ENCODE measurements around the gene AFF3.

AFF3 gene

GRCh38 chr2:99970292-99970868, 172.0 kb downstream of the AFF3 start:
- Histone ChIP-seq H3F3A (ENCODE audit: insufficient read depth, low read length) (no peaks in the 10 kb centered on the region), H3K9ac (ENCODE audit: low read length) (no peak overlapping the region), H3K79me2 (ENCODE audit: insufficient read depth, low read length) (peaks cover 8% of the 10 kb centered on the region; the same call in 1 of the 2 replicates), H2AFZ (ENCODE audit: low read length) (no peak overlapping the region), H3K27ac (ENCODE audit: low read depth, low read length, poor library complexity, severe bottlenecking) (no peak overlapping the region), H3K9me2 (ENCODE audit: low read depth, low read length) (no peaks in the 10 kb centered on the region), H3K4me3 (ENCODE audit: low read depth, low read length, poor library complexity, severe bottlenecking) (no peak overlapping the region), H4K20me1 (ENCODE audit: insufficient read depth, low read length) (no peaks in the 10 kb centered on the region), H3K27me3 (ENCODE audit: insufficient read depth, low read length) (no peaks in the 10 kb centered on the region), H3K9me3 (ENCODE audit: low read length) (no peaks in the 10 kb centered on the region), H3K36me3 (ENCODE audit: insufficient read depth, low read length) (peaks cover 86% of the 10 kb centered on the region), H3K4me2 (ENCODE audit: low read length) (no peak overlapping the region), H3K4me1 (ENCODE audit: insufficient read depth, low read length, severe bottlenecking) (no peaks in the 10 kb centered on the region)
- TF ChIP-seq EZH2 (IDR thresholded peaks at IDR 0.05; ENCODE audit: borderline replicate concordance, low read length) (no peak), CTCF (IDR thresholded peaks at IDR 0.05; ENCODE audit: low read length) (no peak)

GRCh38 chr2:99961196-99961913, 181.0 kb downstream of the AFF3 start:
- Histone ChIP-seq H3K9me3 (ENCODE audit: low read length) (no peaks in the 10 kb centered on the region), H3K27ac (ENCODE audit: low read depth, low read length, poor library complexity, severe bottlenecking) (no peak overlapping the region), H2AFZ (ENCODE audit: low read length) (no peak overlapping the region), H3K9ac (ENCODE audit: low read length) (no peak overlapping the region), H3K9me2 (ENCODE audit: low read depth, low read length) (no peaks in the 10 kb centered on the region), H4K20me1 (ENCODE audit: insufficient read depth, low read length) (no peaks in the 10 kb centered on the region), H3K4me1 (ENCODE audit: insufficient read depth, low read length, severe bottlenecking) (peaks cover 3% of the 10 kb centered on the region), H3K79me2 (ENCODE audit: insufficient read depth, low read length) (peaks cover 40% of the 10 kb centered on the region), H3K4me3 (ENCODE audit: low read depth, low read length, poor library complexity, severe bottlenecking) (no peak overlapping the region), H3K27me3 (ENCODE audit: insufficient read depth, low read length) (no peaks in the 10 kb centered on the region), H3F3A (ENCODE audit: insufficient read depth, low read length) (no peaks in the 10 kb centered on the region), H3K36me3 (ENCODE audit: insufficient read depth, low read length) (peaks cover 69% of the 10 kb centered on the region), H3K4me2 (ENCODE audit: low read length) (no peak overlapping the region)
- TF ChIP-seq CTCF (IDR thresholded peaks at IDR 0.05; ENCODE audit: low read length) (no peak), EZH2 (IDR thresholded peaks at IDR 0.05; ENCODE audit: borderline replicate concordance, low read length) (no peak)

GRCh38 chr2:99960790-99961189, 181.6 kb downstream of the AFF3 start:
- H3K36me3 ChIP-seq (ENCODE audit: insufficient read depth, low read length), result peaks cover 75% of the 10 kb centered on the region
- no peaks in the 10 kb centered on the region for H3F3A ChIP-seq (ENCODE audit: insufficient read depth, low read length)
- no peak overlapping the region for H3K4me3 ChIP-seq (ENCODE audit: low read depth, low read length, poor library complexity, severe bottlenecking)
- no peak overlapping the region for H3K27ac ChIP-seq (ENCODE audit: low read depth, low read length, poor library complexity, severe bottlenecking)
- no peaks in the 10 kb centered on the region for H3K9me2 ChIP-seq (ENCODE audit: low read depth, low read length)
- H3K4me1 ChIP-seq (ENCODE audit: insufficient read depth, low read length, severe bottlenecking), result peaks cover 3% of the 10 kb centered on the region
- no peak for TF ChIP-seq EZH2 (IDR thresholded peaks at IDR 0.05; ENCODE audit: borderline replicate concordance, low read length)
- no peak for TF ChIP-seq CTCF (IDR thresholded peaks at IDR 0.05; ENCODE audit: low read length)
- H3K27me3 ChIP-seq (ENCODE audit: insufficient read depth, low read length), result no peaks in the 10 kb centered on the region
- no peak overlapping the region for H3K4me2 ChIP-seq (ENCODE audit: low read length)
- peaks cover 39% of the 10 kb centered on the region for H3K79me2 ChIP-seq (ENCODE audit: insufficient read depth, low read length)
- H4K20me1 ChIP-seq (ENCODE audit: insufficient read depth, low read length), result no peaks in the 10 kb centered on the region
- no peak overlapping the region for H3K9ac ChIP-seq (ENCODE audit: low read length)
- no peak overlapping the region for H2AFZ ChIP-seq (ENCODE audit: low read length)
- no peaks in the 10 kb centered on the region for H3K9me3 ChIP-seq (ENCODE audit: low read length)

All from OCI-LY1 (cell line).